IMR-90 (cell line): ENCODE data around the gene OR1J1. TPM values are rescaled to one million over a fixed set of nuclear protein-coding genes. Genes with fewer than 3 reads are reported as not detected.

Experiments
- ATAC-seq: fragments of 200-7000 bp; cut with Tn5 transposase; 2 replicates; pipeline ENCODE4 v1.9.1; 2020; ENCODE audit warnings: low read depth, mild to moderate bottlenecking, moderate library complexity
- BruUV-seq: library from RNA; stranded (reverse); fragments of 400-500 nt; replicated peaks from 2 replicates; lab custom pipeline; 2021; lab: Mats Ljungman, UMichigan
- CTCF ChIA-PET: fragments of 300-600 bp; formaldehyde crosslinking; extraction: SDS; loops from one replicate; lab custom pipeline; 2021; ENCODE audit warnings: antibody characterized with exemption; lab: Yijun Ruan, JAX
- POLR2A ChIA-PET: fragments of 300-600 bp; sonication (Branson Sonifier 250); formaldehyde crosslinking; loops from one replicate; lab custom pipeline; 2022; ENCODE audit warnings: antibody characterized with exemption; ENCODE audit not compliant: unreplicated experiment; lab: Charles Lee
- DNase-seq: peaks from one replicate; pipeline ENCODE4 v3.0.0; 2013
- H2AFZ ChIP-seq: replicated peaks from 2 replicates; pipeline ENCODE3; 2013; ENCODE audit warnings: low read length, mild to moderate bottlenecking; ENCODE audit not compliant: poor library complexity
- H2AK5ac ChIP-seq: 2 replicates; pipeline ENCODE4 v1.6.1; 2013; ENCODE audit warnings: low read depth, low read length, inconsistent platforms
- H2AK9ac ChIP-seq: replicated peaks from 2 replicates; pipeline ENCODE3; 2013; ENCODE audit warnings: mild to moderate bottlenecking, low read depth, low read length, moderate library complexity; ENCODE audit not compliant: poor library complexity
- H2BK120ac ChIP-seq: 2 replicates; pipeline ENCODE4 v1.6.1; 2013; ENCODE audit warnings: low read depth, low read length, inconsistent platforms
- H2BK15ac ChIP-seq: 3 replicates; pipeline ENCODE4 v1.6.1; 2013; ENCODE audit warnings: low read depth, low read length, inconsistent platforms
- H2BK20ac ChIP-seq: 2 replicates; pipeline ENCODE4 v1.6.1; 2013; ENCODE audit warnings: low read depth, mild to moderate bottlenecking, inconsistent platforms, low read length, moderate library complexity
- H2BK5ac ChIP-seq: 2 replicates; pipeline ENCODE4 v1.6.1; 2013; ENCODE audit warnings: mild to moderate bottlenecking, low read depth, low read length, inconsistent platforms; ENCODE audit not compliant: poor library complexity, severe bottlenecking
- H3K14ac ChIP-seq: replicated peaks from 2 replicates; pipeline ENCODE4 v1.6.1; 2013; ENCODE audit warnings: low read depth, low read length, inconsistent platforms
- H3K18ac ChIP-seq: 2 replicates; pipeline ENCODE4 v1.6.1; 2013; ENCODE audit warnings: low read depth, low read length, control low read depth
- H3K23ac ChIP-seq: 2 replicates; pipeline ENCODE4 v1.6.1; 2013; ENCODE audit warnings: low read depth, low read length, inconsistent platforms
- H3K27ac ChIP-seq: 2 replicates; pipeline ENCODE4 v1.5.1; 2013; ENCODE audit warnings: mild to moderate bottlenecking, control low read depth, low read length; ENCODE audit not compliant: insufficient read depth
- H3K27me3 ChIP-seq: 2 replicates; pipeline ENCODE4 v1.6.1; 2013; ENCODE audit warnings: low read length; ENCODE audit not compliant: control insufficient read depth, insufficient read depth
- H3K36me3 ChIP-seq: 2 replicates; pipeline ENCODE4 v1.6.1; 2013; ENCODE audit warnings: low read length, mixed read lengths; ENCODE audit not compliant: control insufficient read depth, insufficient read depth
- H3K4ac ChIP-seq: 2 replicates; pipeline ENCODE4 v1.6.1; 2013; ENCODE audit warnings: low read depth, low read length, inconsistent platforms
- H3K4me1 ChIP-seq: 2 replicates; pipeline ENCODE4 v1.6.1; 2013; ENCODE audit warnings: low read length, mixed read lengths; ENCODE audit not compliant: control insufficient read depth, insufficient read depth
- H3K4me2 ChIP-seq: 2 replicates; pipeline ENCODE4 v1.6.1; 2013; ENCODE audit warnings: low read depth, mild to moderate bottlenecking, control low read depth, low read length, moderate library complexity
- H3K4me3 ChIP-seq: 2 replicates; pipeline ENCODE4 v1.5.1; 2013; ENCODE audit warnings: low read depth, mild to moderate bottlenecking, control low read depth, low read length, moderate library complexity; ENCODE audit not compliant: insufficient read depth
- H3K56ac ChIP-seq: 2 replicates; pipeline ENCODE4 v1.6.1; 2013; ENCODE audit warnings: low read length, inconsistent platforms; ENCODE audit not compliant: insufficient read depth; ENCODE audit errors: extremely low read depth
- H3K79me1 ChIP-seq, 2 experiments: 2 replicates each; pipeline ENCODE4 v1.6.1; 2013; ENCODE audit warnings: low read length in 2 of 2, inconsistent platforms in 1 of 2, low read depth in 1 of 2
- H3K9ac ChIP-seq: 2 replicates; pipeline ENCODE4 v1.6.1; 2013; ENCODE audit warnings: low read depth, low read length, control low read depth
- H3K9me1 ChIP-seq: 2 replicates; pipeline ENCODE4 v1.6.1; 2013; ENCODE audit warnings: low read length, inconsistent platforms; ENCODE audit not compliant: insufficient read depth
- H3K9me3 ChIP-seq: 2 replicates; pipeline ENCODE4 v1.6.1; 2013; ENCODE audit warnings: low read length; ENCODE audit not compliant: control insufficient read depth, insufficient read depth
- H4K20me1 ChIP-seq: 2 replicates; pipeline ENCODE4 v1.6.1; 2013; ENCODE audit warnings: low read length, inconsistent platforms; ENCODE audit not compliant: insufficient read depth
- H4K5ac ChIP-seq: 2 replicates; pipeline ENCODE4 v1.6.1; 2013; ENCODE audit warnings: mild to moderate bottlenecking, low read depth, low read length, control low read depth
- H4K8ac ChIP-seq, 2 experiments: 2 replicates each; pipeline ENCODE4 v1.6.1; 2013; ENCODE audit warnings: low read depth in 2 of 2, low read length in 2 of 2, control low read depth in 1 of 2, inconsistent platforms in 1 of 2
- H4K91ac ChIP-seq: 2 replicates; pipeline ENCODE4 v1.6.1; 2013; ENCODE audit warnings: low read depth, low read length, inconsistent platforms; ENCODE audit not compliant: insufficient read depth
- BHLHE40 ChIP-seq: fragments of 150-350 bp; IDR thresholded peaks from 2 replicates; pipeline ENCODE4 v1.6.1; 2016; ENCODE audit warnings: mild to moderate bottlenecking, low read depth, low read length
- CEBPB ChIP-seq: IDR thresholded peaks from 2 replicates; pipeline ENCODE4 v1.6.1; 2012; ENCODE audit warnings: low read depth, low read length, improper control_type of control experiment
- CHD1 ChIP-seq: IDR thresholded peaks from 2 replicates; pipeline ENCODE4 v1.6.1; 2012; ENCODE audit warnings: low read depth, low read length, improper control_type of control experiment
- FOS ChIP-seq: fragments of 150-350 bp; IDR thresholded peaks from 2 replicates; pipeline ENCODE4 v1.6.1; 2016; ENCODE audit warnings: low read depth, low read length
- MAFK ChIP-seq: IDR thresholded peaks from 2 replicates; pipeline ENCODE4 v1.6.1; 2012; ENCODE audit warnings: low read depth, low read length, improper control_type of control experiment
- MXI1 ChIP-seq: IDR thresholded peaks from 2 replicates; pipeline ENCODE4 v1.6.1; 2012; ENCODE audit warnings: low read depth, mild to moderate bottlenecking, low read length, moderate library complexity, borderline replicate concordance
- RAD21 ChIP-seq: IDR thresholded peaks from 2 replicates; pipeline ENCODE4 v1.6.1; 2012; ENCODE audit warnings: low read length, improper control_type of control experiment
- RCOR1 ChIP-seq: IDR thresholded peaks from 2 replicates; pipeline ENCODE4 v1.6.1; 2012; ENCODE audit warnings: mild to moderate bottlenecking, low read length, improper control_type of control experiment; ENCODE audit not compliant: insufficient replicate concordance
- RFX5 ChIP-seq: IDR thresholded peaks from 2 replicates; pipeline ENCODE4 v1.8.0; 2012; ENCODE audit warnings: low read depth, mild to moderate bottlenecking, low read length, moderate library complexity
- SMC3 ChIP-seq: fragments of 150-350 bp; IDR thresholded peaks from 2 replicates; pipeline ENCODE4 v1.6.1; 2016; ENCODE audit warnings: low read depth, mild to moderate bottlenecking, antibody characterized with exemption, low read length, moderate library complexity
- USF2 ChIP-seq: fragments of 150-350 bp; IDR thresholded peaks from 2 replicates; pipeline ENCODE4 v1.6.1; 2017; ENCODE audit warnings: mild to moderate bottlenecking, antibody characterized with exemption, low read length, low read depth
- WGBS, 2 experiments: methylation state at CpG; one replicate each; pipeline versions ENCODE4 v1.1.5 to v1.1.7; 2013; ENCODE audit warnings: missing lambda C conversion rate in 2 of 2; ENCODE audit not compliant: insufficient read length in 1 of 2; ENCODE audit errors: extremely low coverage in 2 of 2; 5-methylcytosine and 5-hydroxymethylcytosine counted together
- dilution Hi-C: fragments of 300-500 bp; cut with HindIII; formaldehyde crosslinking; loops from one replicate; pipeline ENCODE4 v1.14.3; 2018; ENCODE audit warnings: low sequenced_read_pairs; ENCODE audit not compliant: unreplicated experiment
- in situ Hi-C: fragments of 300-500 bp; cut with MboI; formaldehyde crosslinking; loops from 3 replicates; pipeline ENCODE4 v1.14.3; 2019; ENCODE audit warnings: low sequenced_read_pairs, inconsistent platforms, mixed read lengths
- intact Hi-C: fragments of 100-400 bp; cut with micrococcal nuclease; formaldehyde crosslinking; loops from 2 replicates; pipeline ENCODE4 v1.10.0; 2022
- polyA plus RNA-seq, 3 experiments: library from polyadenylated mRNA; depleted of rRNA; stranded (reverse); fragments of >200 nt; gene quantifications; 2 replicates each; pipeline ENCODE4 v1.2.3, GENCODE V29; 2012; ENCODE audit warnings: low replicate concordance in 1 of 3
- total RNA-seq: library from RNA; depleted of rRNA; stranded (reverse); fragments of >200 nt; gene quantifications from 2 replicates; pipeline ENCODE4 v1.2.3, GENCODE V29; 2012

The OR1J1 gene
- total and polyA plus RNA-seq, 2 of the 4 experiments (the other 2 are of a cell fraction), result not detected

DNA sequence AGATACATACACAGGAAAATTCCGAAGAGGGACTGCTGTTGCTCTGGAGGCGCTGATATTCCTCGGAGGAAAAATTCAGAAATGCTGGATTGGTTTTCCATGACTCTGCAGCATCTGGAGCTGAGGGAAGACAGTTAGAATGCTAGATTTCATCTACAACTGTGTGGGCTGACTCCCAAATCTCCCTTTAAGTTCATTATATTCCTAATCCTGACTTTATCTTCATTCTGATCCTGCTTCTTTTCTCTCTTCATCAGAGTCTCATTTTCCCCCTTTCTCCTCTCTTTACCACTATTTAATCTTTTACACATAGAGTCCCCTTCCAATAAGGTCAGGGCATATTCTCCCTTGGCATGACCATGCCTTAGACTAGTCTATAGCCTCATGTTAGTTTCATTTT is 49.5 kb upstream of the OR1J1 start, which contains the start of gene OR1N1:
Gene OR1N1, minus strand, starts transcription at position 101 of the 400 bp plus-strand sequence. Its CDS starts 0 bp downstream, at position 101.
- Histone ChIP-seq H3K79me1 (no peaks in the 10 kb centered on the region), H3K18ac (no peak within 1 kb of the TSS), H3K36me3 (no peaks in the 10 kb centered on the region), H2AK5ac (no peak within 1 kb of the TSS), H4K5ac (no peak within 1 kb of the TSS), H3K27me3 (peaks cover 4% of the 10 kb centered on the region), H3K9me1 (0 out of 2 replicates have a peak, but pooled peaks cover 4% of the 10 kb centered on the region), H3K9me3 (no peaks in the 10 kb centered on the region), H3K9ac (no peak within 1 kb of the TSS), H2BK5ac (no peak within 1 kb of the TSS), H3K27ac (no peak within 1 kb of the TSS), H3K4ac (no peak within 1 kb of the TSS), H3K4me1 (no peaks in the 10 kb centered on the region), H3K23ac (no peak within 1 kb of the TSS), H4K91ac (no peak within 1 kb of the TSS), H3K4me2 (no peak within 1 kb of the TSS), H3K4me3 (no peak within 1 kb of the TSS), H2BK15ac (no peak within 1 kb of the TSS), H3K56ac (no peak within 1 kb of the TSS), H4K20me1 (no peaks in the 10 kb centered on the region), H2AK9ac (no peak within 1 kb of the TSS), H2BK120ac (no peak within 1 kb of the TSS), H4K8ac (no peak within 1 kb of the TSS), H2BK20ac (no peak within 1 kb of the TSS), H3K14ac (no peak within 1 kb of the TSS), H2AFZ (no peak within 1 kb of the TSS)
- ChIA-PET POLR2A (no interaction called here), CTCF (no interaction called here)
- TF ChIP-seq MXI1 (no peak), BHLHE40 (no peak), CEBPB (no peak), RCOR1 (no peak), MAFK (no peak), USF2 (no peak), FOS (no peak), RAD21 (no peak), SMC3 (no peak), CHD1 (no peak), RFX5 (no peak)
- BruUV-seq, result no TSS peak
- intact Hi-C loops, result no loop called here
- in situ Hi-C loops, result no loop called here
- ATAC-seq (no peak), DNase-seq (no peak)
- dilution Hi-C loops, result no loop called here
- WGBS, 2 experiments, result 71% methylated on average over 1 of the region's 3 CpGs; no CpG with 5 or more reads in 1 of the 2 experiments
